ENCODE results near the gene POLR1E. TPM values are rescaled to one million over a fixed set of nuclear protein-coding genes. Genes with fewer than 3 reads are reported as not detected.

The POLR1E gene
- polyA plus RNA-seq, 3 donors, result 23.2 to 26.6 (median 23.8) TPM

DNA sequence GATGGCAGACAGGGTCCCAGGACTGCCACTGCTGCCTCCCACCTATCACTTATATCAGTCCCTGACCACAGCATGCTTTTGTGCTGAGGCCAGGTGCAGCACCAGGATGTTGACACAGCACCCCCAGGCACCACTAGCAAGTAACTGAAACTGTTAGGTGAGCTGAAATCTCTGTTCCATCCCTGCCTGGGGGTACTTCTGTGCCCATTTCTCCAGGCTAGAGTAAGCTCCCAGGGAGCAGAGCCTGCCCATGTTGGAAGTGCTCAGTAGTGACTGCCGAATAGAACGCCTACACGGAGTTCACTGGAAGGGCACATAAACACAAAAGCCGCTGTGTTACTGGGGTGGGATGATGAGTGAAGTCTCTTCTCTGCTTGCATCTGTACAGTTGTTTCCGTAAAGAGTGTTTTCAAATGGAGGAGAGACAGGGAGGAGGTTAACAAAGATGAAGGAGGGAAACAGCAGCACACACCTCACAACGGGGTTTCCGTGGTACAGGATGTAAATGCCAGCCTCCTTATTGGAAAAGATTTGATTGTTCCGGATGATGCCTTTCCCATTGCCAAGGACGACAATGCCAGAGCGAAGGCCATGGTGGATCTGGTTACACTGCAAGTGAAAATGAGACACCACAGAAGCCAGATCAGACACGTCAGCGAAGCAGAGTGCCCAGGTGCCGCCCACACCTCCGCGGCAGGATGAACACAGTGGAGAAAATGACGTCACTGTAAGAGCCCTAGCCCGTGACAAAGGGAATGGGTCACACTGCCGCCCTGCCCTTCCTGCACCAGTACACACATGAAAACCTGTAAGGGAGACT is 43.1 kb downstream of the POLR1E start:
- DNase-seq, result peak; percentile 84

DNA sequence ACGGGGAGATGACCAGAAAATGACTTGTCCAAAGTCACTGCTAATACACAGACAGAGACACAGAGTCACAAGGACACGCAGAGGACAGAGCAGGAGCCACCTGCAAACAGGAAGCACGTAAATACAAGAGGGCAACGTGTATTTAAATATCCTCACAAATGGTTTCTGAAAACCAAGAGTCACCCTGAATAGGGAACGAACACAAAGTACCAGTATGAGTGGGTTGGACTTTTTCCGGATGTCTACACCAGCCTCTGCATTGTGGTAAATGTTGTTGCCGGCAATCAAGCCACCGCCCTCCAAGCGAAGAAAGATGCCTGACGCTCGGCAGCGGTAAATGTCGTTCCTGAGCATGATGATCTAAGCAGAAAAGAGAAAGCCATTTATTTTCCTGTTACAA is 46.0 kb downstream of the POLR1E start:
- no peak for DNase-seq

DNA sequence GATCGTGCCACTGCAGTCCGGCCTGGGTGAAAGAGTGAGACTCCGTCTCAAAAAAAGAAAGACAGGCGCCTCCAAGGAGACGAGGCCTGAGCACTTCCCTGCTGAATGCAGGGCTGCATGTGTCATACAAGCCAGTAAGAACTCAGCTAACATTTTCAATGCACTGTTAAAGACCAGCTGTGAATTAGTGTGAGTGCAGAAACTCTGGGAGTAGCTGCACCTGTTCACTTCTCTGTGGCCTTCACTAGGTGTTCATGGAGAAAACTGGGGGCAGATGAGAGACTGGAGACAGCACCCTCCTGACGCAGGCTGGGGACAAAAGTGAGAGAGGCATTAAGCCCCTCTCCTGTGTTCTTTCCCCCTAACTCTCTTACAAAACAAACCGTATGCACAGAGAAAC is 48.7 kb downstream of the POLR1E start:
- DNase-seq, result no peak

DNA sequence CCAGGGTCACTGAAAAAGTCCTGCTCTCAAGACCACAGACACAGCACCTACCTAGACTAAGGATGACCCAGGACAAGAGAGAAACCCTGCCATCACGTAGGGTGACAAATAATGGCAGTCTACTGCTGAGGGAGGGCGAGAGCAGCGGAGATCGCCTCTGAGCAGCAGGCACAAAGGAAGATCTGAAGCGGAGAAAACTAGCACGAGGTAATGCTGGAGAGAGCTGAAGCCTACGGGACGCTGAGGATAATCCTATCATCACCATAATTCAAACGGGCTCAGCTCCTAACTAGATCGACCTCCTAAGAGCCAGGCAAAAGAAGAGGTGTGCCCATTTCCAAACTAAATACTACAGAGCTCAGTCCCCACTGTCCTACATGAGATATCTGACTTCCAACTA is 49.2 kb downstream of the POLR1E start:
- no peak for DNase-seq

DNA sequence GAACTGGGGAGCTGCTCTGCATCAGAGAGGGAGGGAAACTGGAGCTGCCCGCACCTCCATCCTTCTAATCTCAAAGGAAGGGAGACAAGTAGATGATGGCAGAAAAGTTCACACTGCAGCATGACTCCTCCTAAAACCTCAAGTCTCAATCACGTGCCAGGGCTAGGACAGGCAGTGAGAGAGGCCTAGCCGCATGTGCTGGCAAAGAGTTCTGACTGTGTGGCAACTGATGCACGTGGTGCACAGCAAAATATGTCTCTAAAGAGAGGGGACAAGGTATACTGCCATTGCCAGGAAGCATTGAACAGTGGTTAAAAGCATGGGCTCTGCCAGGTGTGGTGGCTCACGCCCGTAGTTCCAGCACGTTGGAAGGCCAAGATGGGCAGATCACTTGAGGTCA is 52.4 kb downstream of the POLR1E start:
- DNase-seq, result no peak

DNA sequence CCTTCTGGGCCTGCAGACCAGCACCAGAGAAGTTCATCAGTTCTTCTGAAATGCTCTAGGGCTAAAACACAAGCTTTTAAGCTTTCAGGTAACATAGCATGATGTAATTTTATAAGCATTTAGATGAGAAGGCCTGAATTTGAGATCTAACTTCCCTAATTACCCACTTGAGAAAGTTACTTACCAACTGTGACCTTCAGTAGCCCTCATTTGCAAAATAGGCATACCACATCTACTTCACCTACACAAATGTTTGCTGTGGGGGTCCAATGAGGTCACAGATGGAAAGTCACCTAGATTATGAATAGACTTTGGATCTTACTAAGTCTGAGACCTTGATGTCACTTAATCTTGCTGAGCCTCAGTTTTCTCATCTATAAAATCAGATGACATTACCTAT is 53.9 kb downstream of the POLR1E start:
- DNase-seq, result no peak

DNA sequence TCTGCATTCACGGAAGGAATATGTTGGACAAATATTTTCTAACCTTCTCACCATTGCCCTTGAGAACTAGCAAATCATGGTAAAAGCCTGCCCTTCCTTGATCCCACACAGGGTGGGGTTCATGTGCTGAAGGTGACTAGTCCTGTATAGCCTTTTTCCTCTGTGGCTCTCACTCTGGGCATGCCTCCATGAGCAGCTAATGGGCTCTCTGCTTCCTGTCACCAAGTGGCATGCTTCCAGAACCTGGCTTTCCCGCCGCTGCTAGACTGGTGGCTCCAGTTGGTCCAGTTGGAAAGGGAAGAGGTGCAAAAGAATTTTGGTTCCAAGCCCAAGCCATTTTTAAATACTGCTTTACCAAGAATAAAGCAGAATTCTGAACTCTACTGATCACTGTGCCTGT is 54.9 kb downstream of the POLR1E start:
- peak; percentile 3 for DNase-seq

DNA sequence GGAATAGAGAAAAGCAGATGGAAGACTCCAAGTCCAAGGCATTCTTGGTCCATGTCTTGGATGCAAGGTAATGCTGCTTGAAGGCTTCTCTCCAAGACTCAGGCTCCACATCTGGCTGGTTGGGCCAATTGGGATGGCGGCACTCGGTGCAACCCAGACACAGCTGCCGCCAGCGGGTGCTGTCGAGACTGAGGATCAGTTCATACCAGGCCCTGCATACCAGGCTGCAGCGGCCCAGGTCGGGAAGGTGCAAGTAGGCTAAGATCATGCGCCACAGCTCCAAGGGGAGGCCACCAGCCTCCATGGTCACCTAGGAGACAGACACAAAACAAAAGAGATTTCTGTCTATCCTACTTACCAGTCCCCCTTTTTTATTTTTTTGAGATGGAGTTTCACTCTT is 55.7 kb downstream of the POLR1E start:
- no peak for DNase-seq

DNA sequence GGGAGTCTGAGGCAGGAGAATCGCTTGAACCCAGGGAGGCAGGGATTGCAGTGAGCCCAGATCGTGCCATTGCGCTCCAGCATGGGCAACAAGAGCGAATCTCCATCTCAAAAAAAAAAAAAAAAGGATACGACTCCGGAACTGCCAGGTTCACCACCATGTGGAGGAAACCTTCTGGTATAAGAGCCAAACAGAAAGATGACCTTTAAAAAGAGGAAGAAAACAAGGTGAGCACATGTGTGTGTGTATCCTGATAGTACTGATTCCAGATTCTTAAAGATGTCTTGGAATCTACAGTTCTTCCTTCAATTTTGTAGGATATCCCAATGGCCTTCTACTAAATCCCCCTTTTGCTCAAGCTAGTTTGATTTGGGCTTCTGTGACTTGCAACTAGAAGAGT is 56.7 kb downstream of the POLR1E start:
- no peak for DNase-seq

DNA sequence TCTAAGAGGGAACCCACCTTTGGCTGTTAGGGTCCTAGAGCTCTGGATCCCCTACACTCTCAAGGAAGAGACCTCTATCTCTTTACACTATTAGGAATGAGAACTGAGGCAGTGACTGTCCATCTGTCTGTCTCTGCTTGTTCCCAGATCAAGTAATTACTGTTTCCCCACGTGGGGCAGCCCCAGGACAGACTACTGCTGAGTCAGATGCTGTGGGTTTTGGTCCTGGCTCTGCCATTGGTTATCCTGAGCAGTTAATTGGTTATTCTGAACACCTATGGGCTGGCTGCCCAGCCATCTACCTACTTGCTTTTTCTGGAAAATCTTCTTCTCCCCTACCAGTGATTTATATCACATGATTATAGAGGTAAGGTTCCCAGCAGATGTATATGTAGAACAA is 57.1 kb downstream of the POLR1E start:
- no peak for DNase-seq

DNA sequence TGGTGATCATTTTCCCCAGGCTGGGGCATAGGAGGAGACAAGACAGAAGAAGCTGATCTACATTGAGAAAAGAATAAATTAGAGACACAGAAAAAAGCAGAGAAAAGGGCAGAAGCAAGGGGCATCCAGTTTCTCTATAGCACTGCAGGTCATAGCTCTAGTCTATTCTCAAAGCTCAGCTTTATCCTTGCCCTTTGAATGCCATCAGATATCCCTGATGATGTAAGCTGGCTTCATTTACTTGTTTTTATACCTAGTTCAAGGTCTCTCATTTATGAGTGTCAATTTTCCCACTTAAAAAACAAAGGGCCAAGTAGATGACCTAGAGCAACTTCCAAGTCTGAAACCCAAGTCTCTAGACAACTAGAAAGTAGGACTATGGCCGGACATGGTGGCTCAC is 57.7 kb downstream of the POLR1E start:
- DNase-seq, result no peak

DNA sequence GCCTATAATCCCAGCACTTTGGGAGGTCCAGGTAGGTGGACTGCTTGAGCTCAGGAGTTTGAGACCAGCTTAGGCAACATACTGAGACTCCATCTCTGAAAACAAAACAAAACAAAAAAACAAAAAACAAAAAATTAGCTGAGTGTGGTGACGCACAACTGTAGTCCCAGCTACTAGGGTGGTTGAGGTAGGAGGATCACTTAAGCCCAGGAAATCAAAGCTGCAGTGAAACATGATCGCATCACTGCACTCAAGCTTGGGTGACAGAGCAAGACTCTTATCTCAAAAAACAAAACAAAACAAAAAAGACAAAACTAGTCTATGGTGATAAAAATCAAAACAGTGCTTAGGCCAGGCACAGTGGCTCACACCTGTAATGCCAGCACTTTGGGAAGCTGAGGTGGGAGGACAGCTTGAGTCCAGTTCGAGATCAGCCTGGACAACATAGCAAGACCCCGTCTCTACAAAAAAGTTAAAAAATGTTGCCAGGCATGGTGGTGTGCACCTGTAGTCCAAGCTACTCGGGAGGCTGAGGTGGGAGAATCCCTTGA is 61.7 kb downstream of the POLR1E start:
- no peak for DNase-seq

DNA sequence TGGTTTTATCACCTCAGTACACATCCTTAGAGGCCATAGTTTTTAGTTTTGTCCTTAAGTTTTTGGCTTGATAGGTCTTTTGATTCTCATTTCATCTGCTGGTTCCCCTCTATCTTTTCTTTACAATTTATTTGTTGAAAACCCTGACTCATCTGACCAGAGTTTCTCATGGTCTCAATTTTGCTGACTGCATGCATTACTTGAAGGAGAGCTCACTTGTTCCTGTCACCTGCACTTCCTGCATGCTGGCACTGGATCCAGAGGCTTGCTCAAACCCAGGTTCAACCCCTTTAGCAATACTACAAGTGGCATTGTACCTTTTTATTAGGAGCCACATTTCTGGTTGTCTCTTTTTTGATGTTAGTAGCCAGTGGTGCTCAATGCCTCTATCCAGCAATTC is 63.8 kb downstream of the POLR1E start:
- DNase-seq, result no peak

DNA sequence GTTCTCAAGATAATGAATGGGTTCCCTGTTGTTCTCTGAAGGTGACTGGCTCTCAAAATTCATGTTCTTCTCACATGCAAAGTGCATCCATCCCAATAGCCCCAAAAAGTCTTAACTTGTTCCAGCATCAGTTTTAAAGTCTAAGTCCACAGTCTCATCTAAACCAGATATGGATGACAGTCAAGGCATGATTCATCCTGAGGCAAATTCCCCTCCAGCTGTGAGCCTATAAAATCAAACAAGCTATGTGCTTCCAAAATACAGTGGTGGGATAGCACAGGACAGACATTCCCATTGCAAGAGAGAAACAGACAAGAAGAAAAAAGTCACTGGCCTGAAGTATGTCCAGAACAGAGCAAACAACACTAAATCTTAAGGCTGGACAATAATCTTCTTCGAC is 65.0 kb downstream of the POLR1E start:
- DNase-seq, result no peak

DNA sequence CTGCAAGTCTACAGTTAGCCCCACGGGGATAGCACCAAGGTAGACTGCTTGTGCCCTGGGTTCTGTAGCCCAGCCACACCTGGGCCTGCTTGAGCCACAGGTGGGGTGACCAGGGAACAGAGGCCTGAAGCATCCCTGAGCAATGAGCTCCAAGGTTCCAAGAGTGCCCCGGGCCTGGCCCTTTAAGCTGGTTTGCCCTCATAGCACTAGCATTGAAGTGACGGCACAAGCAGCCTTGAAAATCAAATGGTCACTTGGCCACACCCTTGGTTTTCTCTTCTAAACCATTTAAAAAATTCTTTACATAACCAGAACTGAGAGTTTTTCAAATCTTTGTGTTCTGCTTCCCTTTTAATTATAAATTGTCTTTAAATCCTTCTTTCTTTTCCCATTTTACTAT is 65.7 kb downstream of the POLR1E start:
- no peak for DNase-seq

DNA sequence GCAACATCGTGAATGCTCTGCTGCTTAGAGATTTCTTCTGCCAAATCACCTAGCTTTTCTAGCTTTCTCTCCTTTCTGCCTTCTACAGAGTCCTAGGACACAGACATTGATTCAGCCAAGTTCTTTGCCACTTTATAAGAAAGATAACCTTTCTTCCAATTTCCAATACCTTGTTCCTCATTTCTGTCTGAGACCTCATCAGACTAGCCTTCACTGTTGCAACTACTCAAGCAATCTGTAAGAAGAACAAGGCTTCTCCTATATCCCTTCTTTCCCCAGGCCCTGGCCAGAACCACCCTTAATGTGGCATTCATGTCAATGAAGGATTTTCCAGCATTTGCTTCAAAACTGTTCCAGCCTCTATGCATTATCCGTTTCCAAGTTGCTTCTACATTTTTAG is 66.1 kb downstream of the POLR1E start:
- DNase-seq, result no peak

Other genes with a start within 250 kb of the POLR1E start
- gene GRHPR, start 63.3 kb upstream of the POLR1E start, polyA plus RNA-seq (ENCODE audit: insufficient read length in 3 of 3), result 100 to 1,000 TPM; 138 to 156 (median 148) TPM
- gene ZBTB5, start 20.5 kb upstream of the POLR1E start, polyA plus RNA-seq (ENCODE audit: insufficient read length in 3 of 3), result 10 to 100 TPM; 31.8 to 33.5 (median 32.0) TPM
- 10 to 100 TPM; 13.3 to 18.3 (median 13.8) TPM for gene FBXO10, start 90.4 kb downstream of the POLR1E start, polyA plus RNA-seq (ENCODE audit: insufficient read length in 3 of 3)
- 100 to 1,000 TPM; 110 to 128 (median 112) TPM for gene TOMM5, start 106.6 kb downstream of the POLR1E start, polyA plus RNA-seq (ENCODE audit: insufficient read length in 3 of 3)
- 1 to 10 TPM in 2 of 3 donors, under 1 TPM in 1; 0.75 to 1.9 (median 1.1) TPM for gene FRMPD1, start 165.0 kb downstream of the POLR1E start, polyA plus RNA-seq (ENCODE audit: insufficient read length in 3 of 3)